Endothelial cell of umbilical vein (primary cell): ENCODE measurements around the gene ALOX5AP. TPM values are rescaled to one million over a fixed set of nuclear protein-coding genes. Genes with fewer than 3 reads are reported as not detected.
"Not testable (repeated sequence)": the region's sequence is repeated elsewhere in the genome, so short reads cannot be mapped to it uniquely, and the experiment has no call there.

ENCODE experiments used
- BruUV-seq: library from RNA; stranded (reverse); fragments of 400-500 nt; replicated peaks from 2 replicates; lab custom pipeline; 2021; lab: Mats Ljungman, UMichigan
- CTCF ChIA-PET: fragments of 300-600, 350-600 bp; sonication (Branson Sonifier 250); formaldehyde crosslinking; loops from one replicate; lab custom pipeline; 2021; ENCODE audit warnings: antibody characterized with exemption, inconsistent platforms; lab: Charles Lee
- POLR2A ChIA-PET: fragments of 300-600, 350-600 bp; sonication (Branson Sonifier 250); formaldehyde crosslinking; loops from one replicate; lab custom pipeline; 2021; ENCODE audit warnings: antibody characterized with exemption, inconsistent platforms; lab: Charles Lee
- DNase-seq: peaks from one replicate; pipeline ENCODE4 v3.0.0-alpha.2; 2011; ENCODE audit warnings: low read depth, low spot score
- FAIRE-seq: peaks from 2 replicates; lab custom pipeline; 2011; peaks lifted over from hg19 to GRCh38; lab: Jason Lieb, UNC
- H2AFZ ChIP-seq: 2 replicates; pipeline ENCODE4 v1.6.0; 2012; ENCODE audit warnings: low read depth, low read length, control low read depth, inconsistent platforms
- H3K27ac ChIP-seq: 2 replicates; pipeline ENCODE4 v1.5.1; 2011; ENCODE audit warnings: low read depth, mild to moderate bottlenecking, control low read depth, low read length, moderate library complexity; ENCODE audit not compliant: insufficient read depth
- H3K27me3 ChIP-seq, 2 experiments: 2 replicates each; pipeline versions ENCODE4 v1.6.0 to v1.6.1; 2011; ENCODE audit warnings: low read length in 2 of 2, mixed read lengths in 1 of 2; ENCODE audit not compliant: control insufficient read depth in 2 of 2, insufficient read depth in 2 of 2
- H3K36me3 ChIP-seq, 2 experiments: 2 replicates in 1 of 2; 3 replicates in 1 of 2; pipeline ENCODE4 v1.5.1; 2011; ENCODE audit warnings: low read length in 2 of 2, mild to moderate bottlenecking in 1 of 2, moderate library complexity in 1 of 2; ENCODE audit not compliant: control insufficient read depth in 2 of 2, insufficient read depth in 2 of 2; ENCODE audit errors: extremely low read depth in 1 of 2
- H3K4me1 ChIP-seq: 3 replicates; pipeline ENCODE4 v1.5.1; 2011; ENCODE audit warnings: mild to moderate bottlenecking, low read length; ENCODE audit not compliant: control insufficient read depth, insufficient read depth; ENCODE audit errors: extremely low read depth
- H3K4me2 ChIP-seq: 2 replicates; pipeline ENCODE4 v1.6.1; 2011; ENCODE audit warnings: low read length, control low read depth, mixed read lengths; ENCODE audit not compliant: insufficient read depth
- H3K4me3 ChIP-seq, 3 experiments: fragments of 200-600 bp in 1 of 3; sonication (generic), shearing (Covaris generic) in 1 of 3; replicated peaks in 1 of 3; 2 replicates each; pipeline ENCODE4 v1.5.1; 2011 to 2016; ENCODE audit warnings: control low read depth in 3 of 3, low read length in 3 of 3, mild to moderate bottlenecking in 2 of 3, inconsistent platforms in 1 of 3, low read depth in 1 of 3, moderate library complexity in 1 of 3; ENCODE audit not compliant: insufficient read depth in 1 of 3
- H3K79me2 ChIP-seq: 2 replicates; pipeline ENCODE4 v1.6.0; 2012; ENCODE audit warnings: low read length, inconsistent platforms; ENCODE audit not compliant: control insufficient read depth, insufficient read depth
- H3K9ac ChIP-seq: replicated peaks from 2 replicates; pipeline ENCODE3; 2011; ENCODE audit warnings: low read length, control low read depth; ENCODE audit not compliant: insufficient read depth; ENCODE audit errors: extremely low read depth
- H3K9me1 ChIP-seq: replicated peaks from 3 replicates; pipeline ENCODE4 v1.6.0; 2011; ENCODE audit warnings: mild to moderate bottlenecking, low read length; ENCODE audit not compliant: control insufficient read depth, insufficient read depth; ENCODE audit errors: extremely low read depth
- H3K9me3 ChIP-seq: replicated peaks from 2 replicates; pipeline ENCODE4 v1.5.1; 2012; ENCODE audit warnings: low read length, inconsistent platforms; ENCODE audit not compliant: control insufficient read depth, insufficient read depth
- H4K20me1 ChIP-seq: replicated peaks from 2 replicates; pipeline ENCODE3; 2011; ENCODE audit warnings: mild to moderate bottlenecking, low read length; ENCODE audit not compliant: control insufficient read depth, insufficient read depth; ENCODE audit errors: extremely low read depth
- CTCF ChIP-seq, 2 donors: IDR thresholded peaks; 1 replicate in 1 of 2; 2 replicates in 1 of 2; pipeline ENCODE4 v1.5.1; 2011; ENCODE audit warnings: low read length in 2 of 2, mild to moderate bottlenecking in 2 of 2, moderate library complexity in 2 of 2, control low read depth in 1 of 2, inconsistent platforms in 1 of 2, low read depth in 1 of 2; ENCODE audit not compliant: insufficient read depth in 1 of 2; ENCODE audit errors: extremely low read depth in 1 of 2
- EZH2 ChIP-seq: IDR thresholded peaks from 2 replicates; pipeline ENCODE4 v1.6.1; 2012; ENCODE audit warnings: borderline replicate concordance, low read depth, mild to moderate bottlenecking, moderate library complexity, low read length, inconsistent platforms; ENCODE audit not compliant: severe bottlenecking
- FOS ChIP-seq: IDR thresholded peaks from 2 replicates; pipeline ENCODE4 v1.6.1; 2011; ENCODE audit warnings: mild to moderate bottlenecking, low read length, moderate library complexity, borderline replicate concordance; ENCODE audit not compliant: insufficient read depth
- GATA2 ChIP-seq: IDR thresholded peaks from 2 replicates; pipeline ENCODE4 v1.7.0; 2011; ENCODE audit warnings: low read depth, mild to moderate bottlenecking, moderate library complexity, mixed read lengths, low read length; ENCODE audit not compliant: insufficient read length, insufficient read depth
- JUN ChIP-seq: IDR thresholded peaks from 2 replicates; pipeline ENCODE4 v1.6.1; 2011; ENCODE audit warnings: borderline replicate concordance, low read depth; ENCODE audit not compliant: insufficient read length, insufficient read depth
- MAX ChIP-seq: IDR thresholded peaks from 2 replicates; pipeline ENCODE4 v1.6.1; 2011; ENCODE audit not compliant: insufficient read depth, insufficient read length
- MYC ChIP-seq: IDR thresholded peaks from one replicate; pipeline ENCODE4 v1.6.1; 2011; ENCODE audit warnings: mild to moderate bottlenecking, low read depth, low read length
- POLR2A ChIP-seq: IDR thresholded peaks from 2 replicates; pipeline ENCODE4 v1.6.1; 2012; ENCODE audit warnings: low read depth, mild to moderate bottlenecking, control low read depth, low read length
- POLR2AphosphoS5 ChIP-seq: IDR thresholded peaks from 2 replicates; pipeline ENCODE4 v1.6.1; 2012; ENCODE audit warnings: low read depth, mild to moderate bottlenecking, control low read depth, low read length, moderate library complexity; ENCODE audit not compliant: insufficient read depth
- dilution Hi-C: fragments of 300-500 bp; cut with MboI; formaldehyde crosslinking; loops from one replicate; pipeline ENCODE4 v1.15.0; 2019; ENCODE audit warnings: low sequenced_read_pairs; ENCODE audit not compliant: extremely low pct_ligation_motif_present
- intact Hi-C: fragments of 100-400 bp; cut with micrococcal nuclease; formaldehyde crosslinking; loops from one replicate; pipeline ENCODE4 v1.10.0; 2022
- polyA plus RNA-seq, 4 experiments: library from polyadenylated mRNA; depleted of rRNA in 3 of 4; stranded (reverse) in 3 of 4; unstranded in 1 of 4; fragments of >200 nt; gene quantifications; 2 replicates each; pipeline versions ENCODE4 v1.2.1 to v1.2.3, GENCODE V29; 2011 to 2012; ENCODE audit warnings: missing spikeins in 1 of 4
- total RNA-seq: library from RNA; stranded (reverse); gene quantifications from 2 replicates; pipeline ENCODE4 v1.2.3, GENCODE V29; 2021

ALOX5AP gene
- total and polyA plus RNA-seq, 2 donors (not counting 3 experiments of a cell fraction or from before 2014, with no cell fraction given), result 1.8 TPM; not detected in 1

- H3K79me2 ChIP-seq, H3K36me3 ChIP-seq, FAIRE-seq, H3K27ac ChIP-seq, BruUV-seq, H3K27me3 ChIP-seq, H3K9ac ChIP-seq, dilution Hi-C loops, POLR2A ChIA-PET, DNase-seq, H3K9me1 ChIP-seq, H3K4me2 ChIP-seq, H3K9me3 ChIP-seq, H3K4me3 ChIP-seq, H4K20me1 ChIP-seq, H2AFZ ChIP-seq, CTCF ChIA-PET, intact Hi-C loops: not testable (repeated sequence)
- H3K4me1 ChIP-seq, result peaks cover 33% of the 10 kb centered on the region
These were observed 12.5 kb downstream of the ALOX5AP start for GRCh38 chr13:30747845-30748244.

GRCh38 chr13:30748717-30749116 lies 13.4 kb downstream of the ALOX5AP start:
- no peak overlapping the region for H3K27ac ChIP-seq
- no peak overlapping the region for H3K4me2 ChIP-seq
- dilution Hi-C loops (no loop called here), intact Hi-C loops (no loop called here)
- FAIRE-seq (no peak), DNase-seq (no peak)
- H3K79me2 ChIP-seq, result no peaks in the 10 kb centered on the region
- no peaks in the 10 kb centered on the region for H4K20me1 ChIP-seq
- BruUV-seq, result no TSS peak
- H3K9me1 ChIP-seq, result no peaks in the 10 kb centered on the region
- H3K27me3 ChIP-seq, result no peaks in the 10 kb centered on the region
- no peaks in the 10 kb centered on the region for H3K36me3 ChIP-seq
- H3K4me3 ChIP-seq, result no peak overlapping the region
- TF ChIP-seq MAX (no peak), GATA2 (no peak), CTCF (IDR thresholded peaks at IDR 0.05; ENCODE audit: extremely low read depth in 1 of 2, insufficient read depth in 1 of 2, low read depth in 1 of 2, low read length in 2 of 2) (no peak), MYC (no peak), JUN (no peak), EZH2 (no peak), POLR2AphosphoS5 (no peak), POLR2A (no peak), FOS (no peak)
- H3K4me1 ChIP-seq, result peaks cover 25% of the 10 kb centered on the region
- no peak overlapping the region for H3K9ac ChIP-seq
- CTCF ChIA-PET, result no interaction called here
- POLR2A ChIA-PET, result no interaction called here
- H3K9me3 ChIP-seq, result no peaks in the 10 kb centered on the region
- no peak overlapping the region for H2AFZ ChIP-seq
